K562 (cell line): ENCODE data around the gene ZNF547. TPM values are rescaled to one million over a fixed set of nuclear protein-coding genes. Genes with fewer than 3 reads are reported as not detected.

Source experiments
- ATF4 ChIP-seq: fragments of 450-650 bp; formaldehyde crosslinking; IDR thresholded peaks from 2 replicates; pipeline ENCODE4 v1.4.0; 2022; ENCODE audit warnings: mild to moderate bottlenecking, moderate library complexity
- ELK1 ChIP-seq: sonication (generic); formaldehyde crosslinking; IDR thresholded peaks from 2 replicates; pipeline ENCODE4 v1.8.1; 2022; ENCODE audit warnings: missing genetic modification reagents
- EP400 ChIP-seq: fragments of 450-650 bp; IDR thresholded peaks from 2 replicates; pipeline ENCODE4 v1.6.1; 2017; ENCODE audit warnings: antibody characterized with exemption, mild to moderate bottlenecking, moderate library complexity
- FOXA3 ChIP-seq, 2 experiments: fragments of 450-650 bp in 1 of 2; sonication (generic) in 1 of 2; formaldehyde crosslinking; IDR thresholded peaks in 1 of 2; conservative IDR thresholded peaks in 1 of 2; 2 replicates each; pipeline versions ENCODE4 v1.4.0 to v1.8.0; 2020 to 2022; ENCODE audit warnings: mild to moderate bottlenecking in 2 of 2, missing genetic modification reagents in 1 of 2
- GMEB1 ChIP-seq: fragments of 250-450 bp; sonication (Bioruptor Pico); IDR thresholded peaks from 2 replicates; pipeline ENCODE4 v1.4.0; 2020; ENCODE audit warnings: mild to moderate bottlenecking
- HOMEZ ChIP-seq: fragments of 250-450 bp; sonication (Bioruptor Pico); IDR thresholded peaks from 2 replicates; pipeline ENCODE4 v1.4.0; 2020; ENCODE audit warnings: mild to moderate bottlenecking, moderate library complexity
- MTA3 ChIP-seq: fragments of 450-650 bp; formaldehyde crosslinking; IDR thresholded peaks from 2 replicates; pipeline ENCODE4 v1.6.1; 2017; ENCODE audit warnings: mild to moderate bottlenecking, borderline replicate concordance
- NR2C1 ChIP-seq, 2 experiments: fragments of 450-650 bp; IDR thresholded peaks; 2 replicates each; pipeline ENCODE4 v1.6.1; 2017; ENCODE audit warnings: mild to moderate bottlenecking in 2 of 2, antibody characterized with exemption in 1 of 2, inconsistent platforms in 1 of 2, missing compliant biosample characterization in 1 of 2, missing genetic modification characterization in 1 of 2
- PTTG1 ChIP-seq: fragments of 450-650 bp; IDR thresholded peaks from 2 replicates; pipeline ENCODE4 v1.6.1; 2016; ENCODE audit warnings: low read depth, mild to moderate bottlenecking, missing genetic modification characterization, missing compliant biosample characterization
- RBM39 ChIP-seq: fragments of 200-400 bp; formaldehyde crosslinking; optimal IDR thresholded peaks from 2 replicates; pipeline ENCODE3; 2018; ENCODE audit warnings: low read depth, low read length
- RFX1 ChIP-seq: fragments of 450-650 bp; IDR thresholded peaks from 2 replicates; pipeline ENCODE4 v1.6.1; 2016; ENCODE audit warnings: mild to moderate bottlenecking, moderate library complexity
- ZKSCAN3 ChIP-seq: fragments of 250-450 bp; sonication (Bioruptor Pico); IDR thresholded peaks from 2 replicates; pipeline ENCODE4 v1.4.0; 2020
- ZNF232 ChIP-seq: sonication (generic); formaldehyde crosslinking; IDR thresholded peaks from 2 replicates; pipeline ENCODE4 v1.8.0; 2022; ENCODE audit warnings: mild to moderate bottlenecking, missing genetic modification reagents
- ZNF586 ChIP-seq: fragments of 450-650 bp; formaldehyde crosslinking; conservative IDR thresholded peaks from 2 replicates; pipeline ENCODE4 v1.4.0; 2020; ENCODE audit warnings: mild to moderate bottlenecking, moderate library complexity
- polyA plus RNA-seq, 8 experiments: library from polyadenylated mRNA; depleted of rRNA in 4 of 8; stranded (reverse) in 5 of 8; unstranded in 3 of 8; fragments of >200 nt; fragmentation: Nextera tagmentation in 2 of 8; fragmentation: Illumina TruSeq in 1 of 8; extraction: Ambion mirVana in 2 of 8; extraction: Trizol in 1 of 8; gene quantifications; 2 replicates each; pipeline versions ENCODE4 v1.2.1 to v1.2.3, GENCODE V29; 2011 to 2014; ENCODE audit warnings: inconsistent platforms in 1 of 8, missing spikeins in 1 of 8
- total RNA-seq, 7 experiments: library from RNA; depleted of rRNA in 6 of 7; stranded (reverse); fragments of >200 nt in 6 of 7; fragmentation: Illumina TruSeq in 2 of 7; extraction: Trizol in 2 of 7; gene quantifications; 2 replicates each; pipeline versions ENCODE4 v1.2.1 to v1.2.3, GENCODE V29; 2011 to 2021; ENCODE audit warnings: low replicate concordance in 1 of 7
- TF ChIP-seq, protein P1 (sequence below): fragments of 250-450 bp; sonication (Bioruptor Pico); IDR thresholded peaks from 2 replicates; pipeline ENCODE4 v1.5.0; 2020; ENCODE audit warnings: mild to moderate bottlenecking

ZNF547 gene
- total and polyA plus RNA-seq, 9 of the 15 experiments (the other 6 are each of a cell fraction or from before 2014, with no cell fraction given), result 0.03 to 0.96 (median 0.30) TPM

GRCh38 chr19:57362997-57363687, at the start of gene ZNF547, which contains the start of gene TRAPPC2B (continued):
- TF ChIP-seq HOMEZ (CRISPR knock-in tag), result no peak
- no peak for TF ChIP-seq ELK1
- TF ChIP-seq FOXA3 (CRISPR knock-in tag; conservative IDR thresholded peaks at IDR 0.05 in 1 of 2, IDR thresholded peaks at IDR 0.05 in 1 of 2), result no peak
- TF ChIP-seq NR2C1 (IDR thresholded peaks at IDR 0.05), result no peak
- TF ChIP-seq NR2C1 (tag; IDR thresholded peaks at IDR 0.05), result 0 out of 2 replicates have a peak, but pooled peaks have one; percentile 37
- peak; percentile 98 for TF ChIP-seq GMEB1 (CRISPR knock-in tag)
- no peak for TF ChIP-seq ATF4 (CRISPR knock-in tag)
- peak; percentile 35; the same call in 1 of the 2 replicates for TF ChIP-seq EP400
- no peak for TF ChIP-seq ZNF232 (CRISPR knock-in tag)
- no peak for TF ChIP-seq RFX1
- TF ChIP-seq, protein P1, sequence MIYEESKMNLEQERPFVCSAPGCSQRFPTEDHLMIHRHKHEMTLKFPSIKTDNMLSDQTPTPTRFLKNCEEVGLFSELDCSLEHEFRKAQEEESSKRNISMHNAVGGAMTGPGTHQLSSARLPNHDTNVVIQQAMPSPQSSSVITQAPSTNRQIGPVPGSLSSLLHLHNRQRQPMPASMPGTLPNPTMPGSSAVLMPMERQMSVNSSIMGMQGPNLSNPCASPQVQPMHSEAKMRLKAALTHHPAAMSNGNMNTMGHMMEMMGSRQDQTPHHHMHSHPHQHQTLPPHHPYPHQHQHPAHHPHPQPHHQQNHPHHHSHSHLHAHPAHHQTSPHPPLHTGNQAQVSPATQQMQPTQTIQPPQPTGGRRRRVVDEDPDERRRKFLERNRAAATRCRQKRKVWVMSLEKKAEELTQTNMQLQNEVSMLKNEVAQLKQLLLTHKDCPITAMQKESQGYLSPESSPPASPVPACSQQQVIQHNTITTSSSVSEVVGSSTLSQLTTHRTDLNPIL, result no peak
- TF ChIP-seq RBM39, result no peak
- no peak for TF ChIP-seq PTTG1 (tag)
- no peak for TF ChIP-seq ZNF586 (CRISPR knock-in tag)
- peak; percentile 92 for TF ChIP-seq MTA3
- no peak for TF ChIP-seq ZKSCAN3 (CRISPR knock-in tag)
